Neural cell (in vitro differentiated cells): Measurements from ENCODE around the gene MALSU1.
"Not testable (repeated sequence)": the region's sequence is repeated elsewhere in the genome, so short reads cannot be mapped to it uniquely, and the experiment has no call there.

Source experiments
- EZH2 ChIP-seq: fragments of 200-600, 300-800 bp; shearing (Covaris generic), sonication (generic); IDR thresholded peaks from 2 replicates; pipeline ENCODE4 v1.6.1; 2014; ENCODE audit warnings: antibody characterized with exemption, low read length, borderline replicate concordance, mild to moderate bottlenecking; ENCODE audit not compliant: insufficient read depth, poor library complexity, severe bottlenecking
- MXI1 ChIP-seq: fragments of 450-650 bp; conservative IDR thresholded peaks from 2 replicates; pipeline ENCODE4 v1.6.1; 2014; ENCODE audit warnings: antibody characterized with exemption, mild to moderate bottlenecking; ENCODE audit not compliant: poor library complexity, severe bottlenecking
- POLR2AphosphoS5 ChIP-seq: IDR thresholded peaks from 2 replicates; pipeline ENCODE4 v1.6.1; 2012
- TF ChIP-seq, protein P1 (sequence below): fragments of 450-650 bp; IDR thresholded peaks from 2 replicates; pipeline ENCODE4 v1.5.1; 2014; ENCODE audit warnings: antibody characterized with exemption, mild to moderate bottlenecking, moderate library complexity; ENCODE audit not compliant: poor library complexity, severe bottlenecking
- TF ChIP-seq, protein P2 (sequence below): IDR thresholded peaks from 2 replicates; pipeline ENCODE4 v1.6.1; 2012; ENCODE audit warnings: borderline replicate concordance

- TF ChIP-seq, protein P1, sequence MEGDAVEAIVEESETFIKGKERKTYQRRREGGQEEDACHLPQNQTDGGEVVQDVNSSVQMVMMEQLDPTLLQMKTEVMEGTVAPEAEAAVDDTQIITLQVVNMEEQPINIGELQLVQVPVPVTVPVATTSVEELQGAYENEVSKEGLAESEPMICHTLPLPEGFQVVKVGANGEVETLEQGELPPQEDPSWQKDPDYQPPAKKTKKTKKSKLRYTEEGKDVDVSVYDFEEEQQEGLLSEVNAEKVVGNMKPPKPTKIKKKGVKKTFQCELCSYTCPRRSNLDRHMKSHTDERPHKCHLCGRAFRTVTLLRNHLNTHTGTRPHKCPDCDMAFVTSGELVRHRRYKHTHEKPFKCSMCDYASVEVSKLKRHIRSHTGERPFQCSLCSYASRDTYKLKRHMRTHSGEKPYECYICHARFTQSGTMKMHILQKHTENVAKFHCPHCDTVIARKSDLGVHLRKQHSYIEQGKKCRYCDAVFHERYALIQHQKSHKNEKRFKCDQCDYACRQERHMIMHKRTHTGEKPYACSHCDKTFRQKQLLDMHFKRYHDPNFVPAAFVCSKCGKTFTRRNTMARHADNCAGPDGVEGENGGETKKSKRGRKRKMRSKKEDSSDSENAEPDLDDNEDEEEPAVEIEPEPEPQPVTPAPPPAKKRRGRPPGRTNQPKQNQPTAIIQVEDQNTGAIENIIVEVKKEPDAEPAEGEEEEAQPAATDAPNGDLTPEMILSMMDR = not testable (repeated sequence)
- not testable (repeated sequence) for TF ChIP-seq POLR2AphosphoS5, MXI1, EZH2
- TF ChIP-seq, protein P2, sequence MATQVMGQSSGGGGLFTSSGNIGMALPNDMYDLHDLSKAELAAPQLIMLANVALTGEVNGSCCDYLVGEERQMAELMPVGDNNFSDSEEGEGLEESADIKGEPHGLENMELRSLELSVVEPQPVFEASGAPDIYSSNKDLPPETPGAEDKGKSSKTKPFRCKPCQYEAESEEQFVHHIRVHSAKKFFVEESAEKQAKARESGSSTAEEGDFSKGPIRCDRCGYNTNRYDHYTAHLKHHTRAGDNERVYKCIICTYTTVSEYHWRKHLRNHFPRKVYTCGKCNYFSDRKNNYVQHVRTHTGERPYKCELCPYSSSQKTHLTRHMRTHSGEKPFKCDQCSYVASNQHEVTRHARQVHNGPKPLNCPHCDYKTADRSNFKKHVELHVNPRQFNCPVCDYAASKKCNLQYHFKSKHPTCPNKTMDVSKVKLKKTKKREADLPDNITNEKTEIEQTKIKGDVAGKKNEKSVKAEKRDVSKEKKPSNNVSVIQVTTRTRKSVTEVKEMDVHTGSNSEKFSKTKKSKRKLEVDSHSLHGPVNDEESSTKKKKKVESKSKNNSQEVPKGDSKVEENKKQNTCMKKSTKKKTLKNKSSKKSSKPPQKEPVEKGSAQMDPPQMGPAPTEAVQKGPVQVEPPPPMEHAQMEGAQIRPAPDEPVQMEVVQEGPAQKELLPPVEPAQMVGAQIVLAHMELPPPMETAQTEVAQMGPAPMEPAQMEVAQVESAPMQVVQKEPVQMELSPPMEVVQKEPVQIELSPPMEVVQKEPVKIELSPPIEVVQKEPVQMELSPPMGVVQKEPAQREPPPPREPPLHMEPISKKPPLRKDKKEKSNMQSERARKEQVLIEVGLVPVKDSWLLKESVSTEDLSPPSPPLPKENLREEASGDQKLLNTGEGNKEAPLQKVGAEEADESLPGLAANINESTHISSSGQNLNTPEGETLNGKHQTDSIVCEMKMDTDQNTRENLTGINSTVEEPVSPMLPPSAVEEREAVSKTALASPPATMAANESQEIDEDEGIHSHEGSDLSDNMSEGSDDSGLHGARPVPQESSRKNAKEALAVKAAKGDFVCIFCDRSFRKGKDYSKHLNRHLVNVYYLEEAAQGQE = not testable (repeated sequence)
Observed at GRCh38 chr7:23312141-23312540, 13.0 kb downstream of the MALSU1 start.
